GM19468 (cell line): ENCODE results near the gene BLOC1S3.

Experiments
- ATAC-seq: cut with Tn5 transposase; IDR thresholded peaks from one replicate; pipeline ENCODE4 v1.9.1; 2021; ENCODE audit warnings: mild to moderate bottlenecking, moderate library complexity, moderate number of reproducible peaks; ENCODE audit not compliant: unreplicated experiment; ENCODE audit errors: extremely low read depth

BLOC1S3 gene

GRCh38 chr19:45179072-45179891, 698 bp downstream of the BLOC1S3 start:
- ATAC-seq = no peak

- no peak for ATAC-seq
Observed at GRCh38 chr19:45179892-45180370, 1.3 kb downstream of the BLOC1S3 start.

GRCh38 chr19:45180936-45181335, 2.4 kb downstream of the BLOC1S3 start:
- ATAC-seq = no peak

- ATAC-seq = no peak
Observed at GRCh38 chr19:45182758-45183157, 4.2 kb downstream of the BLOC1S3 start.

- no peak for ATAC-seq
Observed at GRCh38 chr19:45184115-45184514, 5.5 kb downstream of the BLOC1S3 start.

- ATAC-seq = no peak
Observed at GRCh38 chr19:45186509-45187334, 8.1 kb downstream of the BLOC1S3 start.

- no peak for ATAC-seq
Observed at GRCh38 chr19:45187421-45188100, 9.0 kb downstream of the BLOC1S3 start.

GRCh38 chr19:45189971-45190370, 11.4 kb downstream of the BLOC1S3 start:
- no peak for ATAC-seq

- no peak for ATAC-seq
Observed at GRCh38 chr19:45191375-45191774, 12.8 kb downstream of the BLOC1S3 start.

GRCh38 chr19:45195764-45196163, 17.2 kb downstream of the BLOC1S3 start:
- no peak for ATAC-seq

- ATAC-seq = no peak
Observed at GRCh38 chr19:45200568-45200967, 22.0 kb downstream of the BLOC1S3 start.

GRCh38 chr19:45202637-45203036, 24.1 kb downstream of the BLOC1S3 start:
- no peak for ATAC-seq

- ATAC-seq = no peak
Observed at GRCh38 chr19:45205810-45206209, 27.2 kb downstream of the BLOC1S3 start.

GRCh38 chr19:45206328-45206727, 27.7 kb downstream of the BLOC1S3 start:
- ATAC-seq = no peak

- ATAC-seq = no peak
Observed at GRCh38 chr19:45211751-45212381, 33.3 kb downstream of the BLOC1S3 start.

GRCh38 chr19:45213031-45213430, 34.4 kb downstream of the BLOC1S3 start:
- no peak for ATAC-seq

GRCh38 chr19:45215391-45216191, 37.0 kb downstream of the BLOC1S3 start:
- ATAC-seq = no peak

- no peak for ATAC-seq
Observed at GRCh38 chr19:45216667-45217066, 38.1 kb downstream of the BLOC1S3 start.

- no peak for ATAC-seq
Observed at GRCh38 chr19:45217193-45217956, 38.8 kb downstream of the BLOC1S3 start.
